Adipocyte (in vitro differentiated cells): Measurements from ENCODE around the gene DAGLA.

ENCODE experiments used
- DNase-seq: peaks from one replicate; pipeline ENCODE4 v3.0.0-alpha.2; 2015; ENCODE audit warnings: low read depth
- H3K27me3 ChIP-seq: replicated peaks from 2 replicates; pipeline ENCODE4 v1.7.0; 2013; ENCODE audit warnings: mild to moderate bottlenecking, low read length, moderate library complexity; ENCODE audit not compliant: control insufficient read depth, insufficient read depth
- H3K36me3 ChIP-seq: 2 replicates; pipeline ENCODE4 v1.7.0; 2013; ENCODE audit warnings: low read length, mild to moderate bottlenecking, moderate library complexity; ENCODE audit not compliant: control insufficient read depth, insufficient read depth, severe bottlenecking
- H3K4me1 ChIP-seq: 2 replicates; pipeline ENCODE4 v1.7.0; 2013; ENCODE audit warnings: mild to moderate bottlenecking, low read length, moderate library complexity; ENCODE audit not compliant: control insufficient read depth, insufficient read depth
- H3K4me3 ChIP-seq: 2 replicates; pipeline ENCODE4 v1.7.0; 2013; ENCODE audit warnings: mild to moderate bottlenecking, low read length, moderate library complexity
- H3K9ac ChIP-seq: 2 replicates; pipeline ENCODE4 v1.7.0; 2013; ENCODE audit warnings: mild to moderate bottlenecking, low read length, moderate library complexity
- H3K9me3 ChIP-seq: 2 replicates; pipeline ENCODE4 v1.7.0; 2013; ENCODE audit warnings: mild to moderate bottlenecking, low read length, moderate library complexity; ENCODE audit not compliant: control insufficient read depth

The DAGLA gene

GRCh38 chr11:61795459-61795858 lies 115.3 kb downstream of the DAGLA start:
- Histone ChIP-seq H3K36me3 (peaks cover 15% of the 10 kb centered on the region), H3K4me1 (peaks cover 18% of the 10 kb centered on the region), H3K27me3 (no peaks in the 10 kb centered on the region), H3K9ac (no peak overlapping the region), H3K4me3 (no peak overlapping the region), H3K9me3 (no peaks in the 10 kb centered on the region)
- DNase-seq, result no peak

- Histone ChIP-seq H3K9me3 (no peaks in the 10 kb centered on the region), H3K9ac (no peak overlapping the region), H3K36me3 (peaks cover 20% of the 10 kb centered on the region), H3K4me1 (peaks cover 18% of the 10 kb centered on the region), H3K27me3 (no peaks in the 10 kb centered on the region), H3K4me3 (no peak overlapping the region)
- DNase-seq, result no peak
Observed at GRCh38 chr11:61795876-61796526, 115.8 kb downstream of the DAGLA start.
